ENCODE results near the gene BCR.

GRCh38 chr22:23282516-23282915, 102.2 kb downstream of the BCR start:
- TF ChIP-seq CTCF (optimal IDR thresholded peaks at IDR 0.05 in 1 of 3, IDR thresholded peaks at IDR 0.05 in 1 of 3, conservative IDR thresholded peaks at IDR 0.05 in 1 of 3; ENCODE audit: extremely low read depth in 1 of 3, insufficient read depth in 2 of 3, low read length in 3 of 3) = no peak
- TF ChIP-seq EZH2 (IDR thresholded peaks at IDR 0.05; ENCODE audit: low read length) = no peak
